WERI-Rb-1 (cell line): ENCODE results near the gene ZFP92.
"Not testable (repeated sequence)": the region's sequence is repeated elsewhere in the genome, so short reads cannot be mapped to it uniquely, and the experiment has no call there.

ENCODE experiments used
- DNase-seq: peaks from one replicate; pipeline ENCODE4 v3.0.0-alpha.2; 2020
- H3K27ac ChIP-seq: fragments of 250-450 bp; sonication (Bioruptor Pico); 2 replicates; pipeline ENCODE4 v1.5.1; 2020; ENCODE audit warnings: mild to moderate bottlenecking, moderate library complexity
- H3K27me3 ChIP-seq: fragments of 250-450 bp; sonication (Bioruptor Pico); 2 replicates; pipeline ENCODE4 v1.5.1; 2021; ENCODE audit warnings: mild to moderate bottlenecking, low read depth, moderate library complexity; ENCODE audit not compliant: insufficient read depth, severe bottlenecking
- H3K36me3 ChIP-seq: fragments of 250-450 bp; sonication (Bioruptor Pico); 2 replicates; pipeline ENCODE4 v1.5.1; 2020; ENCODE audit warnings: mild to moderate bottlenecking, moderate library complexity
- H3K4me3 ChIP-seq: 2 replicates; pipeline ENCODE4 v1.5.1; 2011; ENCODE audit warnings: low read depth, mild to moderate bottlenecking, control low read depth, low read length
- H3K9me3 ChIP-seq: fragments of 250-450 bp; sonication (Bioruptor Pico); 2 replicates; pipeline ENCODE4 v1.5.1; 2021; ENCODE audit warnings: mild to moderate bottlenecking, moderate library complexity; ENCODE audit not compliant: severe bottlenecking
- CTCF ChIP-seq: IDR thresholded peaks from 2 replicates; pipeline ENCODE4 v1.5.1; 2011; ENCODE audit warnings: low read depth, mild to moderate bottlenecking, control low read depth, inconsistent platforms, low read length

ZFP92 gene

GRCh38 chrX:153396320-153397195, 14.7 kb upstream of the ZFP92 start:
- Histone ChIP-seq H3K4me3 (no peak overlapping the region), H3K36me3 (no peaks in the 10 kb centered on the region), H3K9me3 (peaks cover 6% of the 10 kb centered on the region), H3K27me3 (peaks cover 70% of the 10 kb centered on the region), H3K27ac (no peak overlapping the region)
- no peak for DNase-seq
- TF ChIP-seq CTCF: no peak

- peaks cover 73% of the 10 kb centered on the region for H3K27me3 ChIP-seq
- H3K27ac ChIP-seq: no peak overlapping the region
- H3K4me3 ChIP-seq: no peak overlapping the region
- TF ChIP-seq CTCF: no peak
- peaks cover 2% of the 10 kb centered on the region for H3K9me3 ChIP-seq
- H3K36me3 ChIP-seq: no peaks in the 10 kb centered on the region
- no peak for DNase-seq
These were observed 13.9 kb upstream of the ZFP92 start for GRCh38 chrX:153397256-153397960.

GRCh38 chrX:153398275-153398960, 12.9 kb upstream of the ZFP92 start:
- Histone ChIP-seq H3K27ac (no peak overlapping the region), H3K36me3 (no peaks in the 10 kb centered on the region), H3K4me3 (no peak overlapping the region), H3K9me3 (peaks cover 2% of the 10 kb centered on the region), H3K27me3 (peaks cover 76% of the 10 kb centered on the region)
- TF ChIP-seq CTCF: no peak
- no peak for DNase-seq

GRCh38 chrX:153400146-153401132, 10.8 kb upstream of the ZFP92 start:
- peak; percentile 82 for DNase-seq
- no peaks in the 10 kb centered on the region for H3K36me3 ChIP-seq
- no peak overlapping the region for H3K4me3 ChIP-seq
- H3K9me3 ChIP-seq: peaks cover 2% of the 10 kb centered on the region
- peaks cover 76% of the 10 kb centered on the region for H3K27me3 ChIP-seq
- H3K27ac ChIP-seq: no peak overlapping the region
- TF ChIP-seq CTCF: peak; percentile 100

- H3K36me3 ChIP-seq: no peaks in the 10 kb centered on the region
These were observed 10.0 kb upstream of the ZFP92 start, which contains the start of gene PNMA6E for GRCh38 chrX:153401133-153401764. Gene PNMA6E, minus strand, starts transcription at chrX:153401350. Its CDS starts 2,501 bp downstream, at chrX:153398849.

GRCh38 chrX:153404333-153404732, 6.9 kb upstream of the ZFP92 start:
- not testable (repeated sequence) for H3K4me3 ChIP-seq, H3K9me3 ChIP-seq, H3K27ac ChIP-seq, H3K36me3 ChIP-seq, DNase-seq
- peaks cover 70% of the 10 kb centered on the region for H3K27me3 ChIP-seq

More at GRCh38 chrX:153401133-153401764, 10.0 kb upstream of the ZFP92 start, which contains the start of gene PNMA6E:
- peaks cover 76% of the 10 kb centered on the region for H3K27me3 ChIP-seq
- H3K9me3 ChIP-seq: peaks cover 2% of the 10 kb centered on the region
- TF ChIP-seq CTCF: no peak
- no peak for DNase-seq
- no peak within 1 kb of the TSS for H3K4me3 ChIP-seq
- H3K27ac ChIP-seq: no peak within 1 kb of the TSS
